Neural cell (in vitro differentiated cells): ENCODE results near the gene HVCN1. TPM values are rescaled to one million over a fixed set of nuclear protein-coding genes. Genes with fewer than 3 reads are reported as not detected.

Experiments
- H2AFZ ChIP-seq: fragments of 200-600, 300-800 bp; sonication (generic), shearing (Covaris generic); 2 replicates; pipeline ENCODE4 v1.6.0; 2014; ENCODE audit warnings: low read depth, mild to moderate bottlenecking, antibody characterized with exemption, low read length, moderate library complexity
- H3F3A ChIP-seq: fragments of 200-600 bp; shearing (Covaris generic); 2 replicates; pipeline ENCODE4 v1.6.1; 2016; ENCODE audit warnings: mild to moderate bottlenecking, moderate library complexity, mixed read lengths, antibody characterized with exemption, low read length; ENCODE audit not compliant: insufficient read depth, poor library complexity, severe bottlenecking
- H3K27ac ChIP-seq: fragments of 200-600, 300-800 bp; sonication (generic), shearing (Covaris generic); 2 replicates; pipeline ENCODE4 v1.5.1; 2014; ENCODE audit warnings: mild to moderate bottlenecking, low read length, moderate library complexity
- H3K27me3 ChIP-seq: fragments of 300-800, 200-600 bp; sonication (generic), shearing (Covaris generic); 2 replicates; pipeline ENCODE4 v1.6.0; 2014; ENCODE audit warnings: mild to moderate bottlenecking, low read depth, low read length, moderate library complexity; ENCODE audit not compliant: insufficient read depth
- H3K36me3 ChIP-seq: fragments of 300-800, 200-600 bp; sonication (generic), shearing (Covaris generic); 2 replicates; pipeline ENCODE4 v1.5.1; 2014; ENCODE audit warnings: mild to moderate bottlenecking, antibody characterized with exemption, low read length, moderate library complexity; ENCODE audit not compliant: insufficient read depth
- H3K4me2 ChIP-seq: fragments of 300-800, 200-600 bp; sonication (generic), shearing (Covaris generic); 2 replicates; pipeline ENCODE4 v1.6.0; 2014; ENCODE audit warnings: mild to moderate bottlenecking, low read length
- H3K4me3 ChIP-seq: fragments of 300-800, 200-600 bp; sonication (generic), shearing (Covaris generic); 2 replicates; pipeline ENCODE4 v1.5.1; 2014; ENCODE audit warnings: mild to moderate bottlenecking, low read length, moderate library complexity
- H3K79me2 ChIP-seq: fragments of 200-600 bp; shearing (Covaris generic); replicated peaks from 2 replicates; pipeline ENCODE4 v1.6.0; 2014; ENCODE audit warnings: mild to moderate bottlenecking, low read length, moderate library complexity; ENCODE audit not compliant: insufficient read depth
- H3K9ac ChIP-seq: fragments of 300-800, 200-600 bp; sonication (generic), shearing (Covaris generic); 2 replicates; pipeline ENCODE4 v1.6.1; 2016; ENCODE audit warnings: mild to moderate bottlenecking, low read length, mixed read lengths
- H3K9me2 ChIP-seq: fragments of 200-600 bp; shearing (Covaris generic); 2 replicates; pipeline ENCODE4 v1.6.1; 2016; ENCODE audit warnings: mild to moderate bottlenecking, low read length, mixed read lengths; ENCODE audit not compliant: insufficient read depth
- H3K9me3 ChIP-seq: fragments of 200-600, 300-800 bp; sonication (generic), shearing (Covaris generic); 2 replicates; pipeline ENCODE4 v1.6.1; 2016; ENCODE audit warnings: mild to moderate bottlenecking, mixed run types, low read length, moderate library complexity, mixed read lengths
- H4K20me1 ChIP-seq: fragments of 200-600 bp; shearing (Covaris generic); 2 replicates; pipeline ENCODE4 v1.6.1; 2016; ENCODE audit warnings: mild to moderate bottlenecking, mixed run types; ENCODE audit not compliant: insufficient read depth
- EP300 ChIP-seq: fragments of 450-650 bp; conservative IDR thresholded peaks from 2 replicates; pipeline ENCODE4 v1.6.1; 2014; ENCODE audit warnings: antibody characterized with exemption, mild to moderate bottlenecking, moderate library complexity; ENCODE audit not compliant: poor library complexity, severe bottlenecking
- EZH2 ChIP-seq: fragments of 200-600, 300-800 bp; shearing (Covaris generic), sonication (generic); IDR thresholded peaks from 2 replicates; pipeline ENCODE4 v1.6.1; 2014; ENCODE audit warnings: antibody characterized with exemption, low read length, borderline replicate concordance, mild to moderate bottlenecking; ENCODE audit not compliant: insufficient read depth, poor library complexity, severe bottlenecking
- MXI1 ChIP-seq: fragments of 450-650 bp; conservative IDR thresholded peaks from 2 replicates; pipeline ENCODE4 v1.6.1; 2014; ENCODE audit warnings: antibody characterized with exemption, mild to moderate bottlenecking; ENCODE audit not compliant: poor library complexity, severe bottlenecking
- POLR2AphosphoS5 ChIP-seq: IDR thresholded peaks from 2 replicates; pipeline ENCODE4 v1.6.1; 2012
- RAD21 ChIP-seq: fragments of 450-650 bp; conservative IDR thresholded peaks from 2 replicates; pipeline ENCODE4 v1.6.1; 2014; ENCODE audit warnings: antibody characterized with exemption, mild to moderate bottlenecking, moderate library complexity
- SMC3 ChIP-seq: fragments of 450-650 bp; conservative IDR thresholded peaks from 2 replicates; pipeline ENCODE4 v1.6.1; 2014; ENCODE audit warnings: antibody characterized with exemption, mild to moderate bottlenecking, moderate library complexity; ENCODE audit not compliant: poor library complexity
- TAF1 ChIP-seq: IDR thresholded peaks from 2 replicates; pipeline ENCODE4 v1.6.1; 2012; ENCODE audit warnings: low read depth
- polyA plus RNA-seq: library from polyadenylated mRNA; depleted of rRNA; stranded (reverse); fragments of >200 nt; gene quantifications from 2 replicates; pipeline ENCODE4 v1.2.3, GENCODE V29; 2014
- TF ChIP-seq, protein P1 (sequence below): fragments of 450-650 bp; IDR thresholded peaks from 2 replicates; pipeline ENCODE4 v1.5.1; 2014; ENCODE audit warnings: antibody characterized with exemption, mild to moderate bottlenecking, moderate library complexity; ENCODE audit not compliant: poor library complexity, severe bottlenecking
- TF ChIP-seq, protein P2 (sequence below): IDR thresholded peaks from 2 replicates; pipeline ENCODE4 v1.6.1; 2012; ENCODE audit warnings: borderline replicate concordance

The HVCN1 gene
- polyA plus RNA-seq, 1 donor from 2014 or later = not detected

DNA sequence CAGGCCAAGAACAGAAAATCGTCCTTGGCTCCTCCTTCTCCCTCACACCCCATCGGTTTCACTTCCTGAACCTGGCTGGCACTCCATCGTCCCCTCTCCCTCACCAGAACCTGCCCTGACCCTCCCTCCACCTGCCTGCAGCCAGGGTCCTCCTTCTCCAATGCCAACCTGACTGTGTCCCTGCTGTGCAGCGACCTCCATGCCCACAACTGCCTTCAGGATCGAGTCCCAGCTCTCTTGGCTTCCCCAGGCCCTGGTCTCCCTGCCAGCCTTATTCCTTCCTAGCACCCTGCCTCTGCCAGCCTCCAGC, 19.8 kb downstream of the HVCN1 start:
- no peak overlapping the region for H2AFZ ChIP-seq
- H3F3A ChIP-seq = no peaks in the 10 kb centered on the region
- no peak overlapping the region for H3K9ac ChIP-seq
- no peak overlapping the region for H3K4me2 ChIP-seq
- no peak overlapping the region for H3K27ac ChIP-seq
- H4K20me1 ChIP-seq = no peaks in the 10 kb centered on the region
- TF ChIP-seq POLR2AphosphoS5 (no peak), MXI1 (no peak), EZH2 (no peak), EP300 (no peak)
- TF ChIP-seq, protein P1, sequence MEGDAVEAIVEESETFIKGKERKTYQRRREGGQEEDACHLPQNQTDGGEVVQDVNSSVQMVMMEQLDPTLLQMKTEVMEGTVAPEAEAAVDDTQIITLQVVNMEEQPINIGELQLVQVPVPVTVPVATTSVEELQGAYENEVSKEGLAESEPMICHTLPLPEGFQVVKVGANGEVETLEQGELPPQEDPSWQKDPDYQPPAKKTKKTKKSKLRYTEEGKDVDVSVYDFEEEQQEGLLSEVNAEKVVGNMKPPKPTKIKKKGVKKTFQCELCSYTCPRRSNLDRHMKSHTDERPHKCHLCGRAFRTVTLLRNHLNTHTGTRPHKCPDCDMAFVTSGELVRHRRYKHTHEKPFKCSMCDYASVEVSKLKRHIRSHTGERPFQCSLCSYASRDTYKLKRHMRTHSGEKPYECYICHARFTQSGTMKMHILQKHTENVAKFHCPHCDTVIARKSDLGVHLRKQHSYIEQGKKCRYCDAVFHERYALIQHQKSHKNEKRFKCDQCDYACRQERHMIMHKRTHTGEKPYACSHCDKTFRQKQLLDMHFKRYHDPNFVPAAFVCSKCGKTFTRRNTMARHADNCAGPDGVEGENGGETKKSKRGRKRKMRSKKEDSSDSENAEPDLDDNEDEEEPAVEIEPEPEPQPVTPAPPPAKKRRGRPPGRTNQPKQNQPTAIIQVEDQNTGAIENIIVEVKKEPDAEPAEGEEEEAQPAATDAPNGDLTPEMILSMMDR = no peak
- TF ChIP-seq, protein P2, sequence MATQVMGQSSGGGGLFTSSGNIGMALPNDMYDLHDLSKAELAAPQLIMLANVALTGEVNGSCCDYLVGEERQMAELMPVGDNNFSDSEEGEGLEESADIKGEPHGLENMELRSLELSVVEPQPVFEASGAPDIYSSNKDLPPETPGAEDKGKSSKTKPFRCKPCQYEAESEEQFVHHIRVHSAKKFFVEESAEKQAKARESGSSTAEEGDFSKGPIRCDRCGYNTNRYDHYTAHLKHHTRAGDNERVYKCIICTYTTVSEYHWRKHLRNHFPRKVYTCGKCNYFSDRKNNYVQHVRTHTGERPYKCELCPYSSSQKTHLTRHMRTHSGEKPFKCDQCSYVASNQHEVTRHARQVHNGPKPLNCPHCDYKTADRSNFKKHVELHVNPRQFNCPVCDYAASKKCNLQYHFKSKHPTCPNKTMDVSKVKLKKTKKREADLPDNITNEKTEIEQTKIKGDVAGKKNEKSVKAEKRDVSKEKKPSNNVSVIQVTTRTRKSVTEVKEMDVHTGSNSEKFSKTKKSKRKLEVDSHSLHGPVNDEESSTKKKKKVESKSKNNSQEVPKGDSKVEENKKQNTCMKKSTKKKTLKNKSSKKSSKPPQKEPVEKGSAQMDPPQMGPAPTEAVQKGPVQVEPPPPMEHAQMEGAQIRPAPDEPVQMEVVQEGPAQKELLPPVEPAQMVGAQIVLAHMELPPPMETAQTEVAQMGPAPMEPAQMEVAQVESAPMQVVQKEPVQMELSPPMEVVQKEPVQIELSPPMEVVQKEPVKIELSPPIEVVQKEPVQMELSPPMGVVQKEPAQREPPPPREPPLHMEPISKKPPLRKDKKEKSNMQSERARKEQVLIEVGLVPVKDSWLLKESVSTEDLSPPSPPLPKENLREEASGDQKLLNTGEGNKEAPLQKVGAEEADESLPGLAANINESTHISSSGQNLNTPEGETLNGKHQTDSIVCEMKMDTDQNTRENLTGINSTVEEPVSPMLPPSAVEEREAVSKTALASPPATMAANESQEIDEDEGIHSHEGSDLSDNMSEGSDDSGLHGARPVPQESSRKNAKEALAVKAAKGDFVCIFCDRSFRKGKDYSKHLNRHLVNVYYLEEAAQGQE = no peak
- H3K36me3 ChIP-seq = no peaks in the 10 kb centered on the region
- H3K9me3 ChIP-seq = no peaks in the 10 kb centered on the region
- H3K79me2 ChIP-seq = no peaks in the 10 kb centered on the region
- H3K27me3 ChIP-seq = no peaks in the 10 kb centered on the region
- H3K4me3 ChIP-seq = no peak overlapping the region
- no peaks in the 10 kb centered on the region for H3K9me2 ChIP-seq

DNA sequence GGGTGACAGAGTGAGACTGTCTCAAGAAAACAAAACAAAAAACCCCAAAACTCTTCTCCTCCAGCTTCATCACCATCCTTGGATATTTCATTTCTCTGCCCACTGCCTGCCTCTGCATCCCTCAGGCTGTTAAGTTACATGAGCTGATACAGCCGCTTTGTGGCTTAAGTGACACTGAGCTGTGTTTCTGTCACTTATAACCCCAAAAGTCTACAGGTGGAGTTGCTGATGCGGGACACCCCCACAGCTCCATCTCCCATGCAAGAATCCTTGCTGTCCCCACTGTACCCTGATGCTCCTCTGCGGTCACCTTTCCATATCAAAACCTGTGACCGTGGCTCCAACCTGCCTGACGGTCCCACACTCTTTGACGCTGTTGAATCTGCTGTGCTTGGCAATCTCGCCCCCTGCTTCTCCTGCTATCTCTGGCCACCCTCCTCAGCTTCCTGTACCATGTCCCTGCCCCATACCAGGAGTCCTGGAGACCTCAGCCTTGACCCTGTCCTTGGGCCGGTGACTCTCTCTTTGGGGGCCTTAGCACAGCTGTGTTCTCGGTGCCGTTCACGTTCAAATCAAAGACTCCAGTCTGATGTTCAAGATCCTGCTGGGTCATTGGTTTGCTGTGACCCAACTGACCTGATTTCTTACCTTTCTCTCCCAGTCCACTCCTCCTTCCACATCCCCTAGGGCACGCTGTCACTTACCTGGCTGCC, 20.3 kb downstream of the HVCN1 start:
- no peak overlapping the region for H3K4me2 ChIP-seq
- no peaks in the 10 kb centered on the region for H3K9me2 ChIP-seq
- TF ChIP-seq RAD21 (no peak), MXI1 (no peak), SMC3 (no peak), POLR2AphosphoS5 (no peak), TAF1 (no peak), EP300 (no peak), EZH2 (no peak)
- TF ChIP-seq, protein P2 = no peak
- TF ChIP-seq, protein P1 = no peak
- no peaks in the 10 kb centered on the region for H3K36me3 ChIP-seq
- H3K9me3 ChIP-seq = no peaks in the 10 kb centered on the region
- no peaks in the 10 kb centered on the region for H3K27me3 ChIP-seq
- no peak overlapping the region for H3K4me3 ChIP-seq
- no peak overlapping the region for H3K9ac ChIP-seq
- no peak overlapping the region for H2AFZ ChIP-seq
- H4K20me1 ChIP-seq = no peaks in the 10 kb centered on the region
- H3K79me2 ChIP-seq = no peaks in the 10 kb centered on the region
- no peaks in the 10 kb centered on the region for H3F3A ChIP-seq
- no peak overlapping the region for H3K27ac ChIP-seq
